Measurements from ENCODE around the gene NECAP2. TPM values are rescaled to one million over a fixed set of nuclear protein-coding genes. Genes with fewer than 3 reads are reported as not detected.
"Not testable (repeated sequence)": the region's sequence is repeated elsewhere in the genome, so short reads cannot be mapped to it uniquely, and the experiment has no call there.

NECAP2 gene
- total RNA-seq, 4 donors from 2014 or later: 43.8 to 56.8 (median 48.6) TPM

- no peaks in the 10 kb centered on the region for H3K9me3 ChIP-seq
- no peak for DNase-seq
- TF ChIP-seq POLR2A (IDR thresholded peaks at IDR 0.05) (no peak), CTCF (IDR thresholded peaks at IDR 0.05) (no peak)
- intact Hi-C loops (cut with DNase I): no loop called here
- no peaks in the 10 kb centered on the region for H3K27me3 ChIP-seq
- H3K27ac ChIP-seq: no peak overlapping the region
- 97% methylated on average over 7 of the region's 8 CpGs; no CpG with 5 or more reads in 1 of the 2 donors for WGBS, 2 donors
- H3K4me3 ChIP-seq (replicated peaks in 1 of 3): no peak overlapping the region
- H3K36me3 ChIP-seq: peaks cover 10 to 32% of the 10 kb centered on the region in 2 donors
- no peaks in the 10 kb centered on the region for H3K4me1 ChIP-seq
Observed at GRCh38 chr1:16484501-16484835, 43.9 kb downstream of the NECAP2 start.

DNA sequence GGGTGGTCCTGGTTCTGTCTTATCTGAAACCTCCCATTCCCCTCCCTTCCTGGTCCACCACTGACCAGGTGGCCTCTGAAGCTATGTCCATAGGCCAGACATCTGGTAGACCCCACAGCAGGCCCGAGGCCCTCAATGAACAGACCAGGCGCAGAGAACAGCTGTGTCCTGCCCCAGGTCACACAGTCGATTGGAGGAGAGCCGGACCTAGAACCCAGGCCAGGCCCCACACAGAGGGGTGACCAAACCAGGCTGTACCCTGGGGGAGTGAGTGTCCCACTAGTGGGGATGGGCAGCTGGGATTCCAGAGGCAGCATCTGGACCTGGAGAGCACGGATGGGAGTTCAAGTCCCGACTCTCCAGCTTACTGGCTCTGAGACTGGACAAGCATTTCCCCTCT lies 44.4 kb downstream of the NECAP2 start:
- H3K4me3 ChIP-seq (replicated peaks in 1 of 3): no peak overlapping the region
- no peaks in the 10 kb centered on the region for H3K4me1 ChIP-seq
- DNase-seq: no peak
- WGBS, 2 donors: 85 to 96% methylated on average over 2 to 6 of the region's 6 CpGs
- intact Hi-C loops (cut with DNase I): no loop called here
- peaks cover 10 to 31% of the 10 kb centered on the region in 2 donors for H3K36me3 ChIP-seq
- TF ChIP-seq POLR2A (IDR thresholded peaks at IDR 0.05) (no peak), CTCF (IDR thresholded peaks at IDR 0.05) (no peak)
- no peaks in the 10 kb centered on the region for H3K27me3 ChIP-seq
- H3K27ac ChIP-seq: no peak overlapping the region
- H3K9me3 ChIP-seq: no peaks in the 10 kb centered on the region

GRCh38 chr1:16486316-16486715 lies 45.8 kb downstream of the NECAP2 start:
- H3K4me1 ChIP-seq; H3K4me3 ChIP-seq (replicated peaks in 1 of 3); H3K9me3 ChIP-seq; DNase-seq; H3K27ac ChIP-seq; H3K27me3 ChIP-seq; intact Hi-C loops (cut with DNase I): not testable (repeated sequence)
- 90 to 92% methylated on average over 8 of the region's 8 CpGs for WGBS, 2 donors
- H3K36me3 ChIP-seq: peaks cover 10 to 25% of the 10 kb centered on the region in 2 donors

DNA sequence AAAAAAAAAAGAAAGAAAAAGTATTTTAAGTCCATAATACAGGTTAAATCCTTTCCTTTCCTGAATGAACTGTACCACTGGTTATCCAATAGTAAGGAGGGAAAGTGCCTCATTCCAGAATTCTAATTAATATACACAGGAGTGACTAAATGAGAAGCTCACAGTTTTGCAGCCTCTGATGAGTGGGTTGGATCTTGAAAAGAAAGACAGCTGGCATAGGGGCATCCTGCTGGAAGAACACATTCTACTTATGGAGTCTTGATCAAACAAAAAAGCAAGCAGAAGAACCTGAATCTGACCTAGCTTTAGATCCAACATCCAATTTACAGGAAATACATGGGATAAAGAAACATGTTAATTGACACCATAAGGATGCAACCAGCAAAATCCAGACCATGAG lies 46.5 kb downstream of the NECAP2 start:
- H3K27ac ChIP-seq; H3K4me3 ChIP-seq (replicated peaks in 1 of 3); DNase-seq; H3K27me3 ChIP-seq; H3K9me3 ChIP-seq; H3K4me1 ChIP-seq; intact Hi-C loops (cut with DNase I): not testable (repeated sequence)
- peaks cover 10 to 25% of the 10 kb centered on the region in 2 donors for H3K36me3 ChIP-seq

- 90 to 94% methylated on average over 9 of the region's 9 CpGs for WGBS, 2 donors
- H3K27me3 ChIP-seq; intact Hi-C loops (cut with DNase I); H3K27ac ChIP-seq; H3K4me3 ChIP-seq (replicated peaks in 1 of 3); H3K4me1 ChIP-seq; H3K9me3 ChIP-seq; DNase-seq: not testable (repeated sequence)
- H3K36me3 ChIP-seq: peaks cover 10 to 21% of the 10 kb centered on the region in 2 donors
Observed at GRCh38 chr1:16489195-16489880, 48.8 kb downstream of the NECAP2 start.

DNA sequence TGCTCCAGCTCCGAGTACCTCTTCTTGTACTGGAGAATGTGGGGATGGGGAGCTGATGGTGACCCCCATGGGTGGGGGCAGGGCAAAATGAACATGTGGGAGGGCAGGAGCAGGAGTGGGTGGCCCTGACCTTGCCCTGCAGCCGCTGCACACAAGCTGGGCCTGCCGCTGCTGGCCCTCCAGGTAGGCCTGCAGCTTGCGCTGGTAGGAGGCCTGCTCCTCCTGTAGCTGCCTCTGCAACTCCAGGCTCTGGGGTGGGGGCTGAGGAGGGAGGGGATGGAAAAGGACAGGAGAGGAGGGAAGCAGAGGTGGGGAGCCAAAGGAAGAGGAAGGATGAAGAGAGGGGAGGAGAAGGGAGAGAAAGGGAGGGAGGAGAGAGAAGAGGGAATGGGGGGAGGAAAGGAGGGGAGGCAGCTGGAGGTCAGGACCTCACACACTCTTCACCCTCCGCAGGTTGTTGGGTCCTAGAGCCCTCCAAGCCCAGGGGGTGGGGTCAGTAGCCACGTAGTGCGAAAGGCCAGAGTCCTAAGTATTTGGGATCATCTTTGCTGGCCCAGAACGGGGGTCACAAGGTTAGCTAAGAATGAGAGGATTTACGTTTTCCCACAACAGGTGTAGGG lies 50.6 kb downstream of the NECAP2 start:
- Histone ChIP-seq H3K9me3 (no peaks in the 10 kb centered on the region), H3K27ac (no peak overlapping the region), H3K4me1 (no peaks in the 10 kb centered on the region), H3K4me3 (replicated peaks in 1 of 3) (no peak overlapping the region), H3K27me3 (no peaks in the 10 kb centered on the region), H3K36me3 (peaks cover 0 to 4% of the 10 kb centered on the region in 2 donors)
- no peak for DNase-seq
- TF ChIP-seq POLR2A (IDR thresholded peaks at IDR 0.05) (no peak), CTCF (IDR thresholded peaks at IDR 0.05) (no peak)
- intact Hi-C loops (cut with DNase I): loop anchor here (10.0 kb wide), 1 partner anchor 46 kb away; the partner anchor contains the start of gene NECAP2
- 85 to 88% methylated on average over 9 of the region's 9 CpGs for WGBS, 2 donors

DNA sequence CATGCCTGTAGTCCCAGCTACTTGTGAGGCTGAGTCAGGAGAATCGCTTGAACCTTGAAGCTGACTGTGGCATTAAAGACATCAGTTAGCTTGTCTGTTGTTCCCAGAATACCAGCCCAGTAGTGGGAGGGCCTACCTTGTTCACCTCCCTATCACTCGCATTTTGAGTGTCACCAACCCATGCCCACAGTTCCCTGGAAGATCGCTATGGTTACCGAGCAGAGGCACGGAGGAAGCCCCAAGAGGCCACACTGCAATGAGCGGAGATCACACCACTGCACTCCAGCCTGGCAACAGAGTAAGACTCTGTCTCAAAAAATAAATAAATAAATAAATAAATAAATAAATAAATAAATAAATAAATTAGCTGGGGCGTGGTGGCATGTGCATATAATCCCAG lies 52.4 kb downstream of the NECAP2 start:
- not testable (repeated sequence) for H3K4me1 ChIP-seq; H3K27me3 ChIP-seq; DNase-seq; H3K36me3 ChIP-seq; H3K9me3 ChIP-seq; H3K27ac ChIP-seq; H3K4me3 ChIP-seq (replicated peaks in 1 of 3)
- WGBS, 2 donors: 81 to 83% methylated on average over 7 of the region's 7 CpGs
- intact Hi-C loops (cut with DNase I): loop anchor here (10.0 kb wide), 1 partner anchor 48 kb away; the partner anchor contains the start of gene NECAP2

DNA sequence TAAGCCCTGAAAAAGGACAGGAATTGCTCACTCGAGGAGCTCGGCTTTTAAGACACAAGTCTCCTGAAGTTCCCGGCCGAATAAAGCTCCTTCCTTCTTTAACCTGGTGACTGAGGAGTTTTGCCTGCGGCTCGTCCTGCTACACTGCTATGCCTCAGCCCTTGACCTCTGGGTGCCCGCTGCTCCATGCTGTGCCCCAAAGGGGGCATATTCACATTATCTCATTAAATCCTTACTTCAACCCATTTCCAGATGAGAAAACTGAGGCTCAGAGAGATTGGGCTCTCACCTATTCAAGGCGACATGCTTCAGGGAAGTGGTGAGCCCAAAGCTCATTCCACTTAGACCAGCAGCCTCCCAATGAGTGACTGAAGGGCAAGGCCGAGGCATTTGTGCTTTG lies 53.2 kb downstream of the NECAP2 start:
- not testable (repeated sequence) for H3K36me3 ChIP-seq; DNase-seq; H3K9me3 ChIP-seq; H3K4me1 ChIP-seq; H3K27me3 ChIP-seq; H3K27ac ChIP-seq; H3K4me3 ChIP-seq (replicated peaks in 1 of 3)
- 80 to 83% methylated on average over 8 to 9 of the region's 9 CpGs for WGBS, 2 donors
- intact Hi-C loops (cut with DNase I): loop anchor here (10.0 kb wide), 1 partner anchor 49 kb away; the partner anchor contains the start of gene NECAP2

- H3K9me3 ChIP-seq; H3K4me1 ChIP-seq; H3K36me3 ChIP-seq; H3K27ac ChIP-seq; DNase-seq; H3K27me3 ChIP-seq; H3K4me3 ChIP-seq (replicated peaks in 1 of 3): not testable (repeated sequence)
- 90 to 96% methylated on average over 5 of the region's 5 CpGs for WGBS, 2 donors
- intact Hi-C loops (cut with DNase I): loop anchor here (10.0 kb wide), 1 partner anchor 53 kb away; the partner anchor contains the start of gene NECAP2
Observed at GRCh38 chr1:16497474-16497904, 57.0 kb downstream of the NECAP2 start.

- 48 to 52% methylated on average over 10 of the region's 10 CpGs for WGBS, 2 donors
- intact Hi-C loops (cut with DNase I): loop anchor here (10.0 kb wide), 1 partner anchor 53 kb away; the partner anchor contains the start of gene NECAP2
- DNase-seq; H3K4me3 ChIP-seq (replicated peaks in 1 of 3); H3K27me3 ChIP-seq; H3K9me3 ChIP-seq; H3K36me3 ChIP-seq; H3K4me1 ChIP-seq: not testable (repeated sequence)
- peak overlapping the region in 1 of 3 donors; percentile 74 for H3K27ac ChIP-seq
Observed at GRCh38 chr1:16498047-16498446, 57.5 kb downstream of the NECAP2 start.

Measured in thyroid gland (tissue), 4 donors.